ENCODE data around the gene KHDC1. TPM values are rescaled to one million over a fixed set of nuclear protein-coding genes. Genes with fewer than 3 reads are reported as not detected.
A peak's percentile ranks its signal among the peaks of the same experiment; 100 is the strongest.
"Not testable (repeated sequence)": the region's sequence is repeated elsewhere in the genome, so short reads cannot be mapped to it uniquely, and the experiment has no call there.

KHDC1 gene, protein sequence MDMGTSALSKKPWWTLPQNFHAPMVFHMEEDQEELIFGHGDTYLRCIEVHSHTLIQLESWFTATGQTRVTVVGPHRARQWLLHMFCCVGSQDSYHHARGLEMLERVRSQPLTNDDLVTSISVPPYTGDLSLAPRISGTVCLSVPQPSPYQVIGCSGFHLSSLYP
- total RNA-seq = 0.98 TPM

DNA sequence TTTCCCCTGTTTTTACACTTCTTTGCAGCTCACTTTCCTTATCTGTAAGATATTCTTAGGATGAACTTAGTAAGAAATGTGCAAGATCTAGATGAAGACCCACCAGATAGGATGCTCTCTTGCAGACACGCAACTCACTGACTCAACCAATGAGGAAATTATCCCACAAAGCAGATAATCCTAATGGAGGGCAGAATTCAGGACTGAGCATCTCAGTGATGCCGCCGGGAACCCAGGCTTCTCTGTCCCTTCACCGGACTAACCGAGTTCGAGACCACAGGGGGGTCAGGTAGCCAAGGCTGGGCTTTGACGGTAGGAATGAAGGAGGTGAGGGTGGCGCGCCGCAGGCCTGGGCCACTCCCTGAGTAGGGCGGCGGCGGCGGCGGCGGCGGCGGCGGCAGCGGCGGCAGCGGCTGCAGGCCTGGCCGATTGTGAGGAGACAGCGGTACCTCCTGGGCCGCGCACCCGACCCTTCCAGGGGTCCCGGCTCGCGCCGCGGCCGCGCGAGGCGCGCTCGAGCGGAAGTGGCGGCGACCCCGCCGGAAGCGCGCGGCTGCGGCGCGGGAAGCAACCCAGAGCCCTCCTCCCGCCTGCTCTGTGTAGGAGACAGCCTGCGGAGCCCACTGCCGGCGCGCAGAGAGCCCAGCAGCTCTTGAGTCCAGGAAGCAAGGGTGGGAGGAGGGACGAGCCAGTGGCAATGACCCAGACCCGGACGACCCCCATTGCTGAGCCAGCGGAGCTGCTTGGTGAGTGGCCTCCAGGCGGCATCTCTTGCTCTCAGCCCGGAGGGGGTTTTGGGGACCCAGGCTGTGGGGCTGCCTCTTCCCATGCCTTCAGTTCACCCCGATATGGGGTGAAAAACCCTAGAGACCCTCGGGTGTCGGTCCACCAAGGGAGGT is at the start of gene KHDC1:
KHDC1 (minus strand) TSS at position 526 of the 899 bp plus-strand sequence. CDS start 20,679 bp downstream, outside the sequence.
- Histone ChIP-seq H3K4me3 (peak within 1 kb of the TSS; percentile 67 to 72), H3K9me3 (no peaks in the 10 kb centered on the region), H3K27me3 (no peaks in the 10 kb centered on the region), H3K4me1 (peaks cover 18% of the 10 kb centered on the region), H3K27ac (peak within 1 kb of the TSS; percentile 83), H3K36me3 (no peaks in the 10 kb centered on the region)
- intact Hi-C loops (cut with DNase I) = no loop called here
- DNase-seq (ENCODE audit: extremely low spot score in 2 of 2) = no peak
- TF ChIP-seq, protein P1, sequence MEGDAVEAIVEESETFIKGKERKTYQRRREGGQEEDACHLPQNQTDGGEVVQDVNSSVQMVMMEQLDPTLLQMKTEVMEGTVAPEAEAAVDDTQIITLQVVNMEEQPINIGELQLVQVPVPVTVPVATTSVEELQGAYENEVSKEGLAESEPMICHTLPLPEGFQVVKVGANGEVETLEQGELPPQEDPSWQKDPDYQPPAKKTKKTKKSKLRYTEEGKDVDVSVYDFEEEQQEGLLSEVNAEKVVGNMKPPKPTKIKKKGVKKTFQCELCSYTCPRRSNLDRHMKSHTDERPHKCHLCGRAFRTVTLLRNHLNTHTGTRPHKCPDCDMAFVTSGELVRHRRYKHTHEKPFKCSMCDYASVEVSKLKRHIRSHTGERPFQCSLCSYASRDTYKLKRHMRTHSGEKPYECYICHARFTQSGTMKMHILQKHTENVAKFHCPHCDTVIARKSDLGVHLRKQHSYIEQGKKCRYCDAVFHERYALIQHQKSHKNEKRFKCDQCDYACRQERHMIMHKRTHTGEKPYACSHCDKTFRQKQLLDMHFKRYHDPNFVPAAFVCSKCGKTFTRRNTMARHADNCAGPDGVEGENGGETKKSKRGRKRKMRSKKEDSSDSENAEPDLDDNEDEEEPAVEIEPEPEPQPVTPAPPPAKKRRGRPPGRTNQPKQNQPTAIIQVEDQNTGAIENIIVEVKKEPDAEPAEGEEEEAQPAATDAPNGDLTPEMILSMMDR (IDR thresholded peaks at IDR 0.05) = no peak
- TF ChIP-seq POLR2A (IDR thresholded peaks at IDR 0.05) (no peak), POLR2AphosphoS5 (IDR thresholded peaks at IDR 0.05; ENCODE audit: insufficient read depth in 1 of 2, low read depth in 1 of 2) (no peak)

DNA sequence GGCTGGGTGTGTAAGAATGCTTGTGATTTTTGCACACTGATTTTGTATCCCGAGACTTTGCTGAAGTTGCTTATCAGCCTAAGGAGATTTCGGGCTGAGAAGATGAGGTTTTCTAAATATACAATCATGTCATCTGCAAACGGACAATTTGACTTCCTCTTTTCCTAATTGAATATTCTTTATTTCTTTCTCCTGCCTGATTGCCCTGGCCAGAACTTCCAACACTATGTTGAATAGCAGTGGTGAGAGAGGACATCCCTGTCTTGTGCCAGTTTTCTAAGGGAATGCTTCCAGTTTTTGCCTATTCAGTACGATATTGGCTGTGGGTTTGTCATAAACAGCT is 47.5 kb upstream of the KHDC1 start:
- H3K27me3 ChIP-seq; H3K36me3 ChIP-seq; intact Hi-C loops (cut with DNase I); H3K9me3 ChIP-seq; DNase-seq (ENCODE audit: extremely low spot score in 2 of 2): not testable (repeated sequence)
- H3K4me1 ChIP-seq = peaks cover 20% of the 10 kb centered on the region
- peak overlapping the region; percentile 58 to 63 for H3K4me3 ChIP-seq
- H3K27ac ChIP-seq = peak overlapping the region; percentile 70

DNA sequence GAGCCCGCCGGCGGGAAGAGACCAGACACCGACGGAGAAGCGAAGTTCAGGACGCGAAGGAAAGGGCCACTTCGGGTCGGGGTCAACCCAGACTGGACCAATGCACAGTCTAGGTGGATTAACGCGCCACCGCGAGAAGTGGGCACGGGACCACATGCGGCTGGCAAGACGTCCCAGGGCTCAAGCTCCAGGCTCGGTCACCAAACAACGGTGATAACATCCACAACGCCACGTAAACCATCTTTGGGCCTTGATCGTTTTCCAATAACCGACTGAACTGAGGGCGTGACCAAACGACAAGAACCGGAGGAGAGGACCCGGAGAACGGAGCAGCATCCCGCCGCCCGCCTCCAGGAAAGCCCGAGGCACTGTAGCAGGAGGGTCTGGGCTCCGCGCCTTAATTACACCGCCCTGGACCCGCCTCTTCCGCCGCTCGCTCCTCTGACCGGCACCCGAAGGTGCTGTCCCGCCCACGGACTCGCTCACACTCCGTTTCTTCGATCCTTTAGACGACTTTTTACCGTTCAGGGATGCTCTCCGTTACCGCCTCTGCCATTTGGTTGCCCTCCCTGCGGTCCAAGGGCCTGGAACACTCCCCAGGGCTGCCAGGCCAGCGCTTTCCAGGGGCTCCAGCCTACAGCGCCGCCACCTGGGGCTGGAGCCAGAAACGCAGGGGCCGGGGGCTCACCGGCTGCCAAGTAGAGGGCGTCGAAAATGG is 46.9 kb upstream of the KHDC1 start:
- peaks cover 17% of the 10 kb centered on the region for H3K4me1 ChIP-seq
- H3K4me3 ChIP-seq = peak overlapping the region; percentile 58 to 63
- no peaks in the 10 kb centered on the region for H3K36me3 ChIP-seq
- TF ChIP-seq, protein P1 (IDR thresholded peaks at IDR 0.05) = no peak
- peak in 1 of 2 donors; percentile 75 for TF ChIP-seq POLR2AphosphoS5 (IDR thresholded peaks at IDR 0.05; ENCODE audit: insufficient read depth in 1 of 2, low read depth in 1 of 2)
- H3K27me3 ChIP-seq = no peaks in the 10 kb centered on the region
- H3K27ac ChIP-seq = peak overlapping the region; percentile 70
- intact Hi-C loops (cut with DNase I) = no loop called here
- DNase-seq (ENCODE audit: extremely low spot score in 2 of 2) = no peak
- H3K9me3 ChIP-seq = no peaks in the 10 kb centered on the region

DNA sequence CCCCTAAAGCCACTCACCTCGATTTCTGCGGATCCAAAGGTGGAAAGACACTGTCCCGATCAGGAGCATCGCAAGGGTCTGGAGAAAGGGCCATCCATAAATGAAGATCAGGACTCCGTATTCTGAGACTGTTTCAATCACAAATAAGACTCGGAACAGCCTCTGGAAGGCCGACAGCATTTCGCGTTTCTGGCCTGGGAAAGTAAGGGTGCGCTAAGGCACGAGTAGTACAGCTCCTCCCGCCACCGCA is 46.5 kb upstream of the KHDC1 start:
- no peak for TF ChIP-seq POLR2A (IDR thresholded peaks at IDR 0.05)
- no peak for TF ChIP-seq POLR2AphosphoS5 (IDR thresholded peaks at IDR 0.05; ENCODE audit: insufficient read depth in 1 of 2, low read depth in 1 of 2)
- TF ChIP-seq, protein P1 (IDR thresholded peaks at IDR 0.05) = no peak
- no peak for DNase-seq (ENCODE audit: extremely low spot score in 2 of 2)
- Histone ChIP-seq H3K4me1 (peaks cover 12% of the 10 kb centered on the region), H3K4me3 (peak overlapping the region; percentile 58 to 63), H3K27me3 (no peaks in the 10 kb centered on the region), H3K9me3 (no peaks in the 10 kb centered on the region), H3K36me3 (no peaks in the 10 kb centered on the region), H3K27ac (peak overlapping the region; percentile 70)
- intact Hi-C loops (cut with DNase I) = no loop called here

DNA sequence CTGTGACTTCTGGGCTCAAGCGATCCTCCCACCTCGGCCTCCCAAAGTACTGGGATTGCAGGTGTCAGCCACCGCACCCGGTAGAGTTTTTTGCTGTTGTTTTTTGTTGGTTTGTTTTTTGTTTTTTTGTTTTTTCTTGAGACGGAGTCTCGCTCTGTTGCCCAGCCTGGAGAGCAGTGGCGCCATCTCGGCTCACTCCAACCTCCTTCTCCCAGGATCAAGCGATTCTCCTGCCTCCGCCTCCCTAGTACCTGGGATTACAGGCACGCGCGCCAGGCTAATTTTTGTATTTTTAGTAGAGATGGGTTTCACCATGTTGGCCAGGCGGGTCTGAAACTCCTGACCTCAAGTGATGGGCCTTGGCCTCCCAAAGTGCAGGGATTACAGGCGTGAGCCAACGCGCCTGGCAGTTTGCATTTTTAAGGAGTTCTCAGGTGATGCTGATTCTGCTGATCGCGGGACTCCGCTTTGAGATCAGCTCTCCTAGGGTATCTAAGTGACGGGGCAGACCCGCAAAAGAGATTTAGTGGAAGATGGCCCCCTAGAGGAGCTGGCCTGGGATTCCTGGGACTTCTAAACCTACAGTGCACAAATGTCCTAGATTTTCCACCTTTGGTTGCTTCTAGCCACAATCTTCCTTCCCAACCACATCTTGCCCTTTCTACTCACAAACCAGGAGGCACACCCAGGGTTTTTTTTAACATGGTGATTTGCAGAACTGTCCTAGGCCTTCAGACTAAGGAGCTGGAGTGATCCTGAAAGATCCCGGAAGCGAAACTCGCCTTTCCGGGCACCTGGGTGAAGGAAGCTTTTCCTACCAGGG is 45.9 kb upstream of the KHDC1 start:
- no peak for DNase-seq (ENCODE audit: extremely low spot score in 2 of 2)
- H3K36me3 ChIP-seq = no peaks in the 10 kb centered on the region
- H3K9me3 ChIP-seq = no peaks in the 10 kb centered on the region
- H3K27me3 ChIP-seq = no peaks in the 10 kb centered on the region
- peaks cover 11% of the 10 kb centered on the region for H3K4me1 ChIP-seq
- intact Hi-C loops (cut with DNase I) = no loop called here
- TF ChIP-seq POLR2A (IDR thresholded peaks at IDR 0.05) (no peak), POLR2AphosphoS5 (IDR thresholded peaks at IDR 0.05; ENCODE audit: insufficient read depth in 1 of 2, low read depth in 1 of 2) (no peak)
- H3K4me3 ChIP-seq = peak overlapping the region; percentile 58 to 63
- H3K27ac ChIP-seq = no peak overlapping the region

DNA sequence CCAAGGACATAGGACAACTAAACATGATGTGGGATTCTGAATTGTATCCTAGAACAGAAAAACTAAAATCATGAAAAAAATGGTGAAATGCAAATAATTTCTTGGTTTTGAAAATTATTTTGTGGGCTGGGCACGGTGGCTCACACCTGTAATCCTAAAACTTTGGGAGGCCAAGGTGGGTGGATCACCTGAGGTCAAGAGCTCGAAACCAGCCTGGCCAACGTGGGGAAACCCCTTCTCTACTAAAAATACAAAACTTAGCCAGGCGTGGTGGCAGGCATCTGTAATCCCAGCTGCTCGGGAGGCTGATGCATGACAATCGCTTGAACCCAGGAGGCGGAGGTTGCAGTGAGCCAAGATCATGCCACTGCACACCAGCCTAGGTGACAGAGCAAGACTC is 40.8 kb upstream of the KHDC1 start:
- H3K27ac ChIP-seq; H3K36me3 ChIP-seq; H3K27me3 ChIP-seq; DNase-seq (ENCODE audit: extremely low spot score in 2 of 2); intact Hi-C loops (cut with DNase I); H3K4me3 ChIP-seq; H3K4me1 ChIP-seq; H3K9me3 ChIP-seq: not testable (repeated sequence)
